CD4-positive, alpha-beta T cell (primary cell): ENCODE measurements around the gene MFAP4. TPM values are rescaled to one million over a fixed set of nuclear protein-coding genes. Genes with fewer than 3 reads are reported as not detected.

ENCODE experiments used
- ATAC-seq: fragments of 200-7000 bp; cut with Tn5 transposase; one replicate; pipeline ENCODE4 v1.10.0; 2022; ENCODE audit warnings: mild to moderate bottlenecking; ENCODE audit not compliant: poor library complexity
- CTCF ChIA-PET: fragments of 350-600 bp; sonication (Branson Sonifier 250); formaldehyde crosslinking; loops from one replicate; lab custom pipeline; 2021; ENCODE audit warnings: antibody characterized with exemption, inconsistent platforms; lab: Charles Lee
- POLR2A ChIA-PET: fragments of 350-600 bp; sonication (Branson Sonifier 250); formaldehyde crosslinking; loops from one replicate; lab custom pipeline; 2021; ENCODE audit warnings: antibody characterized with exemption, inconsistent platforms; lab: Charles Lee
- DNase-seq, 14 experiments: peaks; one replicate each; pipeline ENCODE4 v3.0.0-alpha.2; 2013 to 2020; ENCODE audit warnings: mixed read lengths in 2 of 14
- H3K27ac ChIP-seq, 2 donors: one replicate each; pipeline versions ENCODE4 v1.5.1 to v1.7.0; 2013; ENCODE audit warnings: low read length in 2 of 2, low read depth in 1 of 2, mild to moderate bottlenecking in 1 of 2
- H3K27me3 ChIP-seq, 2 experiments: 1 replicate in 1 of 2; 2 replicates in 1 of 2; pipeline versions ENCODE4 v1.6.1 to v1.7.0; 2013; ENCODE audit warnings: low read length in 2 of 2, control low read depth in 1 of 2, mild to moderate bottlenecking in 1 of 2, moderate library complexity in 1 of 2; ENCODE audit not compliant: insufficient read depth in 2 of 2, control insufficient read depth in 1 of 2
- H3K36me3 ChIP-seq: one replicate; pipeline ENCODE4 v1.6.1; 2013; ENCODE audit warnings: low read length, control low read depth; ENCODE audit not compliant: insufficient read depth
- H3K4me1 ChIP-seq: one replicate; pipeline ENCODE4 v1.6.1; 2013; ENCODE audit warnings: low read length, control low read depth; ENCODE audit not compliant: insufficient read depth
- H3K4me3 ChIP-seq: one replicate; pipeline ENCODE4 v1.5.1; 2013; ENCODE audit warnings: mild to moderate bottlenecking, low read length, moderate library complexity
- H3K9me3 ChIP-seq, 2 experiments: 1 replicate in 1 of 2; 2 replicates in 1 of 2; pipeline versions ENCODE4 v1.6.1 to v1.7.0; 2013; ENCODE audit warnings: low read length in 2 of 2, mild to moderate bottlenecking in 2 of 2, control low read depth in 1 of 2, moderate library complexity in 1 of 2; ENCODE audit not compliant: control insufficient read depth in 1 of 2, insufficient read depth in 1 of 2
- H3K27ac Mint-ChIP-seq: one replicate; pipeline ENCODE4 v1.8.0; 2020; ENCODE audit warnings: mixed read lengths
- H3K27me3 Mint-ChIP-seq: one replicate; pipeline ENCODE4 v1.8.0; 2021; ENCODE audit warnings: mixed read lengths
- H3K36me3 Mint-ChIP-seq: one replicate; pipeline ENCODE4 v1.8.0; 2021; ENCODE audit warnings: low read depth, mixed read lengths
- H3K4me1 Mint-ChIP-seq: one replicate; pipeline ENCODE4 v1.8.0; 2021; ENCODE audit warnings: low read depth, mixed read lengths
- H3K4me3 Mint-ChIP-seq: one replicate; pipeline ENCODE4 v1.8.0; 2020; ENCODE audit warnings: mild to moderate bottlenecking, mixed read lengths
- H3K9me3 Mint-ChIP-seq: one replicate; pipeline ENCODE4 v1.8.0; 2020; ENCODE audit warnings: mixed read lengths
- CTCF ChIP-seq: fragments of 200-600 bp; IDR thresholded peaks from one replicate; pipeline ENCODE4 v1.8.0; 2022; ENCODE audit warnings: antibody characterized with exemption, mild to moderate bottlenecking
- intact Hi-C, 2 experiments: fragments of 100-400 bp; cut with DNase I in 1 of 2; cut with micrococcal nuclease in 1 of 2; formaldehyde crosslinking; loops; one replicate each; pipeline versions ENCODE4 v1.15.1 to v1.9.0; 2023 to 2025; cut with DNase I, micrococcal nuclease
- total RNA-seq, 174 experiments: library from RNA in 2 of 174; stranded (reverse) in 2 of 174; gene quantifications; one replicate each; pipeline ENCODE4 v1.2.3 and lab custom pipeline; 2021 to 2026

The MFAP4 gene
- total RNA-seq, 2 experiments from 2014 or later = not detected

GRCh38 chr17:19408346-19408710 lies 21.3 kb upstream of the MFAP4 start:
- Mint-ChIP-seq H3K4me1 (no peaks in the 10 kb centered on the region), H3K27ac (no peak overlapping the region), H3K9me3 (no peaks in the 10 kb centered on the region), H3K36me3 (no peaks in the 10 kb centered on the region), H3K27me3 (no peaks in the 10 kb centered on the region), H3K4me3 (no peak overlapping the region)
- Histone ChIP-seq H3K9me3 (no peaks in the 10 kb centered on the region), H3K27ac (no peak overlapping the region), H3K36me3 (no peaks in the 10 kb centered on the region), H3K4me3 (no peak overlapping the region), H3K4me1 (no peaks in the 10 kb centered on the region), H3K27me3 (no peaks in the 10 kb centered on the region)
- no peak for DNase-seq
- CTCF ChIA-PET = no interaction called here
- intact Hi-C loops = no loop called here
- ATAC-seq = no peak
- POLR2A ChIA-PET = no interaction called here
- TF ChIP-seq CTCF = no peak

- DNase-seq (no peak), ATAC-seq (no peak)
- no peaks in the 10 kb centered on the region for H3K4me1 ChIP-seq
- POLR2A ChIA-PET = no interaction called here
- no peak overlapping the region for H3K4me3 ChIP-seq
- Mint-ChIP-seq H3K9me3 (no peaks in the 10 kb centered on the region), H3K27me3 (no peaks in the 10 kb centered on the region), H3K4me3 (no peak overlapping the region), H3K27ac (no peak overlapping the region), H3K36me3 (no peaks in the 10 kb centered on the region), H3K4me1 (no peaks in the 10 kb centered on the region)
- H3K27ac ChIP-seq = no peak overlapping the region
- intact Hi-C loops = no loop called here
- H3K36me3 ChIP-seq = no peaks in the 10 kb centered on the region
- CTCF ChIA-PET = no interaction called here
- H3K9me3 ChIP-seq = no peaks in the 10 kb centered on the region
- H3K27me3 ChIP-seq = no peaks in the 10 kb centered on the region
- TF ChIP-seq CTCF = no peak
Observed at GRCh38 chr17:19407601-19408345, 20.8 kb upstream of the MFAP4 start.

GRCh38 chr17:19405114-19405513 lies 18.1 kb upstream of the MFAP4 start:
- POLR2A ChIA-PET = no interaction called here
- intact Hi-C loops = no loop called here
- no peaks in the 10 kb centered on the region for H3K36me3 Mint-ChIP-seq

More at GRCh38 chr17:19405114-19405513, 18.1 kb upstream of the MFAP4 start:
- Mint-ChIP-seq H3K27me3 (no peaks in the 10 kb centered on the region), H3K4me3 (no peak overlapping the region), H3K4me1 (no peaks in the 10 kb centered on the region), H3K27ac (no peak overlapping the region), H3K9me3 (no peaks in the 10 kb centered on the region)
- DNase-seq (no peak), ATAC-seq (no peak)
- Histone ChIP-seq H3K9me3 (no peaks in the 10 kb centered on the region), H3K4me1 (no peaks in the 10 kb centered on the region), H3K27me3 (no peaks in the 10 kb centered on the region), H3K36me3 (no peaks in the 10 kb centered on the region), H3K4me3 (no peak overlapping the region), H3K27ac (no peak overlapping the region)
- CTCF ChIA-PET = no interaction called here
- TF ChIP-seq CTCF = no peak
